GM12878 (cell line): ENCODE data around the gene ATG9B. TPM values are rescaled to one million over a fixed set of nuclear protein-coding genes. Genes with fewer than 3 reads are reported as not detected.

Source experiments
- ATAC-seq: fragments of 200-7000 bp; cut with Tn5 transposase; 3 replicates; pipeline ENCODE4 v1.9.1; 2020; ENCODE audit warnings: mild to moderate bottlenecking, moderate library complexity
- BruUV-seq: library from RNA; stranded (reverse); fragments of 400-500 nt; replicated peaks from 2 replicates; lab custom pipeline; 2021; lab: Mats Ljungman, UMichigan
- CTCF ChIA-PET: fragments of 300-600 bp; sonication (Branson Sonifier 250); formaldehyde crosslinking; extraction: SDS; loops from one replicate; lab custom pipeline; 2021; ENCODE audit warnings: inconsistent platforms; lab: Yijun Ruan, JAX
- POLR2A ChIA-PET: fragments of 350-600 bp; formaldehyde crosslinking; extraction: SDS; loops from one replicate; lab custom pipeline; 2021; ENCODE audit warnings: inconsistent platforms; lab: Charles Lee
- RAD21 ChIA-PET: fragments of 300-600 bp; sonication (Branson Sonifier 250); formaldehyde crosslinking; loops from one replicate; lab custom pipeline; 2023; ENCODE audit warnings: antibody characterized with exemption; ENCODE audit not compliant: unreplicated experiment; lab: Charles Lee
- SMC1A ChIA-PET: fragments of 300-600 bp; sonication (Branson Sonifier 250); formaldehyde crosslinking; loops from one replicate; lab custom pipeline; 2023; ENCODE audit not compliant: unreplicated experiment, uncharacterized antibody; lab: Charles Lee
- DNase-seq: peaks from one replicate; pipeline ENCODE4 v3.0.0-alpha.2; 2011; ENCODE audit warnings: low read depth, low spot score
- FAIRE-seq: peaks from 3 replicates; lab custom pipeline; 2011; peaks lifted over from hg19 to GRCh38; lab: Jason Lieb, UNC
- H2AFZ ChIP-seq: 2 replicates; pipeline ENCODE4 v1.6.0; 2011; ENCODE audit warnings: low read depth, low read length, control low read depth; ENCODE audit not compliant: control insufficient read depth
- H3K27ac ChIP-seq: 2 replicates; pipeline ENCODE4 v1.5.1; 2011; ENCODE audit warnings: control low read depth; ENCODE audit not compliant: control insufficient read depth, insufficient read depth
- H3K27me3 ChIP-seq, 2 experiments: replicated peaks in 1 of 2; 2 replicates each; pipeline versions ENCODE4 v1.6.0 to v1.6.1; 2011; ENCODE audit warnings: low read length in 1 of 2; ENCODE audit not compliant: control insufficient read depth in 2 of 2, insufficient read depth in 2 of 2
- H3K36me3 ChIP-seq, 2 experiments: 2 replicates each; pipeline ENCODE4 v1.5.1; 2011; ENCODE audit warnings: low read length in 1 of 2; ENCODE audit not compliant: control insufficient read depth in 2 of 2, insufficient read depth in 2 of 2
- H3K4me1 ChIP-seq: 2 replicates; pipeline ENCODE4 v1.6.1; 2011; ENCODE audit warnings: mild to moderate bottlenecking, low read length, moderate library complexity, mixed read lengths; ENCODE audit not compliant: control insufficient read depth, insufficient read depth
- H3K4me2 ChIP-seq: 2 replicates; pipeline ENCODE4 v1.6.0; 2011; ENCODE audit warnings: control low read depth; ENCODE audit not compliant: control insufficient read depth, insufficient read depth
- H3K4me3 ChIP-seq: fragments of 200-600 bp; sonication (generic); 2 replicates; pipeline ENCODE4 v1.5.1; 2016
- H3K79me2 ChIP-seq: 2 replicates; pipeline ENCODE4 v1.6.0; 2011; ENCODE audit warnings: low read length; ENCODE audit not compliant: control insufficient read depth, insufficient read depth
- H3K9ac ChIP-seq: 2 replicates; pipeline ENCODE4 v1.8.0; 2011; ENCODE audit warnings: low read length, control low read depth, mixed read lengths; ENCODE audit not compliant: control insufficient read depth, insufficient read depth
- H3K9me3 ChIP-seq: replicated peaks from 3 replicates; pipeline ENCODE4 v1.5.1; 2011; ENCODE audit warnings: mild to moderate bottlenecking, low read length; ENCODE audit not compliant: control insufficient read depth, insufficient read depth
- H4K20me1 ChIP-seq: 2 replicates; pipeline ENCODE4 v1.6.0; 2011; ENCODE audit not compliant: control insufficient read depth, insufficient read depth
- ASH2L ChIP-seq: fragments of 300-600, 200-600 bp; sonication (generic); IDR thresholded peaks from 2 replicates; pipeline ENCODE4 v1.6.1; 2017; ENCODE audit warnings: low read depth, mild to moderate bottlenecking, borderline replicate concordance
- CTCF ChIP-seq, 3 experiments: IDR thresholded peaks in 2 of 3; conservative IDR thresholded peaks in 1 of 3; 2 replicates each; pipeline ENCODE4 v1.5.1; 2011; ENCODE audit warnings: low read depth in 3 of 3, low read length in 3 of 3, mild to moderate bottlenecking in 3 of 3, control low read depth in 2 of 3, moderate library complexity in 2 of 3, inconsistent platforms in 1 of 3, mixed read lengths in 1 of 3; ENCODE audit not compliant: control insufficient read depth in 2 of 3, insufficient read depth in 1 of 3; ENCODE audit errors: extremely low read depth in 1 of 3
- NBN ChIP-seq: fragments of 450-650 bp; IDR thresholded peaks from 2 replicates; pipeline ENCODE4 v1.6.1; 2016
- NR2C1 ChIP-seq: fragments of 450-650 bp; IDR thresholded peaks from 2 replicates; pipeline ENCODE4 v1.6.1; 2017; ENCODE audit warnings: antibody characterized with exemption, mild to moderate bottlenecking, moderate library complexity
- PAX8 ChIP-seq: fragments of 450-650 bp; IDR thresholded peaks from 2 replicates; pipeline ENCODE4 v1.6.1; 2017; ENCODE audit warnings: mild to moderate bottlenecking, moderate library complexity
- PML ChIP-seq: IDR thresholded peaks from 2 replicates; pipeline ENCODE4 v1.6.1; 2012; ENCODE audit warnings: low read length, inconsistent platforms
- RBBP5 ChIP-seq: fragments of 200-600 bp; sonication (generic); conservative IDR thresholded peaks from 2 replicates; pipeline ENCODE4 v1.6.1; 2016
- RFX5 ChIP-seq: IDR thresholded peaks from 2 replicates; pipeline ENCODE4 v1.6.1; 2011; ENCODE audit warnings: low read depth, low read length, improper control_type of control experiment
- TCF7 ChIP-seq: IDR thresholded peaks from 2 replicates; pipeline ENCODE4 v1.6.1; 2014; ENCODE audit warnings: antibody characterized with exemption, borderline replicate concordance
- ZBTB40 ChIP-seq: fragments of 450-650 bp; IDR thresholded peaks from 2 replicates; pipeline ENCODE4 v1.6.1; 2016; ENCODE audit warnings: mild to moderate bottlenecking, moderate library complexity, borderline replicate concordance
- ZNF217 ChIP-seq: fragments of 450-650 bp; IDR thresholded peaks from 2 replicates; pipeline ENCODE4 v1.6.1; 2017; ENCODE audit warnings: antibody characterized with exemption, mild to moderate bottlenecking
- WGBS: methylation state at CpG from one replicate; pipeline ENCODE4 v1.1.6; 2016; ENCODE audit warnings: low lambda C conversion rate; ENCODE audit not compliant: insufficient replicate concordance, insufficient coverage; ENCODE audit errors: missing lambda C conversion rate; 5-methylcytosine and 5-hydroxymethylcytosine counted together
- in situ Hi-C: fragments of 300-500 bp; cut with MboI; formaldehyde crosslinking; loops from 9 replicates; pipeline ENCODE4 v1.14.3; 2018; ENCODE audit warnings: mixed read lengths
- intact Hi-C: fragments of 100-400 bp; cut with micrococcal nuclease; formaldehyde crosslinking; loops from one replicate; pipeline ENCODE4 v1.14.2; 2022; ENCODE audit not compliant: unreplicated experiment
- polyA plus RNA-seq, 11 experiments: library from polyadenylated mRNA; depleted of rRNA in 4 of 11; unstranded in 6 of 11; stranded (reverse) in 5 of 11; fragments of >200 nt; fragmentation: Nextera tagmentation in 4 of 11; fragmentation: Illumina TruSeq in 1 of 11; extraction: Ambion mirVana in 4 of 11; extraction: Trizol in 1 of 11; gene quantifications; 1 replicate in 1 of 11; 2 replicates in 10 of 11; pipeline versions ENCODE4 v1.2.1 to v1.2.3, GENCODE V29; 2011 to 2016; ENCODE audit warnings: inconsistent platforms in 2 of 11, missing spikeins in 2 of 11, low read depth in 1 of 11
- total RNA-seq, 4 experiments: library from RNA; depleted of rRNA in 3 of 4; stranded (reverse); fragments of >200 nt in 3 of 4; fragmentation: Illumina TruSeq in 1 of 4; extraction: Trizol in 1 of 4; gene quantifications; 2 replicates each; pipeline versions ENCODE4 v1.2.1 to v1.2.3, GENCODE V29; 2013 to 2021

Gene ATG9B
- total and polyA plus RNA-seq, 10 of the 15 experiments (the other 5 are each of a cell fraction or from before 2014, with no cell fraction given) = 0.01 to 0.83 (median 0.12) TPM; not detected in 2

GRCh38 chr7:150997075-150997511 is 27.2 kb downstream of the ATG9B start:
- Histone ChIP-seq H3K4me3 (no peak overlapping the region), H4K20me1 (no peaks in the 10 kb centered on the region), H3K27ac (no peak overlapping the region)
- 62% methylated on average over 8 of the region's 8 CpGs for WGBS
- POLR2A ChIA-PET = no interaction called here
- CTCF ChIA-PET = interaction anchor here (1.4 kb wide), 1 partner anchor 12 kb away, joined by 3 read pairs; no protein-coding TSS in a partner anchor
- TF ChIP-seq PAX8 (no peak), ZNF217 (no peak)
- TF ChIP-seq, all 136 proteins: peak for 0
- no peak overlapping the region for H2AFZ ChIP-seq
- H3K27me3 ChIP-seq = no peaks in the 10 kb centered on the region
- RAD21 ChIA-PET = no interaction called here
- no peaks in the 10 kb centered on the region for H3K9me3 ChIP-seq
- no peaks in the 10 kb centered on the region for H3K79me2 ChIP-seq
- FAIRE-seq = no peak
- SMC1A ChIA-PET = interaction anchor here (1.1 kb wide), 1 partner anchor 114 kb away, joined by 3 read pairs; no protein-coding TSS in a partner anchor
- no peak for ATAC-seq
- no peak overlapping the region for H3K9ac ChIP-seq
- no peaks in the 10 kb centered on the region for H3K36me3 ChIP-seq
- no peak for DNase-seq
- H3K4me2 ChIP-seq = no peak overlapping the region
- no TSS peak for BruUV-seq
- intact Hi-C loops (no loop called here), in situ Hi-C loops (no loop called here)
- no peaks in the 10 kb centered on the region for H3K4me1 ChIP-seq

- H3K36me3 ChIP-seq = no peaks in the 10 kb centered on the region
- H3K4me1 ChIP-seq = no peaks in the 10 kb centered on the region
- RAD21 ChIA-PET = no interaction called here
- SMC1A ChIA-PET = interaction anchor here (1.1 kb wide), 1 partner anchor 114 kb away, joined by 3 read pairs; no protein-coding TSS in a partner anchor
- no peak for DNase-seq
- 1% methylated on average over 25 of the region's 31 CpGs for WGBS
- intact Hi-C loops (no loop called here), in situ Hi-C loops (no loop called here)
- no peaks in the 10 kb centered on the region for H3K9me3 ChIP-seq
- no peaks in the 10 kb centered on the region for H4K20me1 ChIP-seq
- H3K27me3 ChIP-seq = no peaks in the 10 kb centered on the region
- CTCF ChIA-PET = interaction anchor here (0.5 to 1.4 kb wide), 2 partner anchors 12 to 37 kb away, joined by 3 read pairs; no protein-coding TSS in a partner anchor
- H3K9ac ChIP-seq = no peak overlapping the region
- H2AFZ ChIP-seq = no peak overlapping the region
- no peak for FAIRE-seq
- POLR2A ChIA-PET = no interaction called here
- no peak overlapping the region for H3K27ac ChIP-seq
- no peaks in the 10 kb centered on the region for H3K79me2 ChIP-seq
- H3K4me2 ChIP-seq = no peak overlapping the region
- no peak overlapping the region for H3K4me3 ChIP-seq
- no TSS peak for BruUV-seq
- ATAC-seq = no peak
- no peak for TF ChIP-seq CTCF (IDR thresholded peaks at IDR 0.05 in 2 of 3, conservative IDR thresholded peaks at IDR 0.05 in 1 of 3; ENCODE audit: control insufficient read depth in 2 of 3, extremely low read depth in 1 of 3, insufficient read depth in 1 of 3, low read depth in 3 of 3, low read length in 3 of 3)
- TF ChIP-seq RBBP5 = no peak
- no peak for TF ChIP-seq NBN
- no peak for TF ChIP-seq ZBTB40
- no peak for TF ChIP-seq RFX5
- no peak for TF ChIP-seq NR2C1
- TF ChIP-seq ASH2L = no peak
- TF ChIP-seq TCF7 = no peak
- no peak for TF ChIP-seq PML
Measured at GRCh38 chr7:150996376-150997074, 27.8 kb downstream of the ATG9B start.
